DND-41 (cell line): ENCODE measurements around the gene TBC1D5.

Source experiments
- ATAC-seq: fragments of 200-7000 bp; cut with Tn5 transposase; 3 replicates; pipeline ENCODE4 v1.9.1; 2021; ENCODE audit warnings: low read depth; ENCODE audit not compliant: insufficient read depth
- DNase-seq: peaks from one replicate; pipeline ENCODE4 v3.0.0-alpha.2; 2020
- H2AFZ ChIP-seq: 2 replicates; pipeline ENCODE4 v1.6.0; 2012; ENCODE audit warnings: low read depth, low read length
- H3K27ac ChIP-seq: 2 replicates; pipeline ENCODE4 v1.5.1; 2012; ENCODE audit warnings: low read length, inconsistent platforms
- H3K27me3 ChIP-seq: fragments of 200-600 bp; sonication (generic); 2 replicates; pipeline ENCODE4 v1.6.0; 2012; ENCODE audit warnings: low read length, mild to moderate bottlenecking, inconsistent platforms; ENCODE audit not compliant: insufficient read depth, poor library complexity
- H3K36me3 ChIP-seq: 2 replicates; pipeline ENCODE4 v1.5.1; 2012; ENCODE audit warnings: low read length, inconsistent platforms; ENCODE audit not compliant: insufficient read depth
- H3K4me1 ChIP-seq: 2 replicates; pipeline ENCODE4 v1.5.1; 2012; ENCODE audit warnings: mild to moderate bottlenecking, low read length; ENCODE audit not compliant: insufficient read depth
- H3K4me2 ChIP-seq: 2 replicates; pipeline ENCODE4 v1.6.0; 2012; ENCODE audit warnings: mild to moderate bottlenecking, moderate library complexity, low read length, inconsistent platforms; ENCODE audit not compliant: insufficient read depth
- H3K4me3 ChIP-seq, 2 experiments: fragments of 200-600 bp in 1 of 2; shearing (Covaris generic) in 1 of 2; 2 replicates each; pipeline ENCODE4 v1.5.1; 2012 to 2016; ENCODE audit warnings: inconsistent platforms in 2 of 2, low read length in 2 of 2, mild to moderate bottlenecking in 2 of 2, low read depth in 1 of 2, moderate library complexity in 1 of 2
- H3K79me2 ChIP-seq: 2 replicates; pipeline ENCODE4 v1.6.0; 2012; ENCODE audit warnings: low read length, inconsistent platforms; ENCODE audit not compliant: insufficient read depth
- H3K9ac ChIP-seq: 2 replicates; pipeline ENCODE4 v1.6.0; 2012; ENCODE audit warnings: low read depth, mild to moderate bottlenecking, inconsistent platforms, low read length, moderate library complexity
- H3K9me3 ChIP-seq: 2 replicates; pipeline ENCODE4 v1.5.1; 2012; ENCODE audit warnings: low read length, moderate library complexity, mild to moderate bottlenecking, inconsistent platforms; ENCODE audit not compliant: insufficient read depth, severe bottlenecking
- H4K20me1 ChIP-seq: 2 replicates; pipeline ENCODE4 v1.6.0; 2012; ENCODE audit warnings: low read length; ENCODE audit not compliant: insufficient read depth
- CTCF ChIP-seq: IDR thresholded peaks from 2 replicates; pipeline ENCODE4 v1.5.1; 2012; ENCODE audit warnings: borderline replicate concordance, low read length, moderate library complexity, mild to moderate bottlenecking; ENCODE audit not compliant: poor library complexity, severe bottlenecking; ENCODE audit errors: extremely low read depth
- EZH2 ChIP-seq: IDR thresholded peaks from 3 replicates; pipeline ENCODE4 v1.6.1; 2012; ENCODE audit warnings: borderline replicate concordance, low read depth, mild to moderate bottlenecking, moderate library complexity, low read length, inconsistent platforms; ENCODE audit not compliant: severe bottlenecking

Gene TBC1D5

GRCh38 chr3:17140670-17141505, 601.5 kb downstream of the TBC1D5 start:
- Histone ChIP-seq H3K9me3 (peaks cover 2% of the 10 kb centered on the region), H2AFZ (no peak overlapping the region), H3K36me3 (no peaks in the 10 kb centered on the region), H3K4me2 (no peak overlapping the region), H4K20me1 (no peaks in the 10 kb centered on the region), H3K9ac (no peak overlapping the region), H3K27me3 (no peaks in the 10 kb centered on the region), H3K4me3 (no peak overlapping the region), H3K27ac (no peak overlapping the region), H3K79me2 (no peaks in the 10 kb centered on the region), H3K4me1 (peaks cover 6% of the 10 kb centered on the region)
- TF ChIP-seq EZH2 = no peak
- no peak for TF ChIP-seq CTCF
- ATAC-seq (no peak), DNase-seq (no peak)

GRCh38 chr3:17138246-17139039, 604.0 kb downstream of the TBC1D5 start:
- H4K20me1 ChIP-seq = no peaks in the 10 kb centered on the region
- DNase-seq = no peak
- H3K9me3 ChIP-seq = peaks cover 2% of the 10 kb centered on the region
- H3K4me1 ChIP-seq = peaks cover 6% of the 10 kb centered on the region
- no peak overlapping the region for H3K4me2 ChIP-seq
- no peaks in the 10 kb centered on the region for H3K27me3 ChIP-seq
- TF ChIP-seq EZH2 (no peak), CTCF (no peak)
- H3K4me3 ChIP-seq = no peak overlapping the region
- no peaks in the 10 kb centered on the region for H3K36me3 ChIP-seq
- ATAC-seq = no peak
- no peaks in the 10 kb centered on the region for H3K79me2 ChIP-seq
- no peak overlapping the region; the same call in 1 of the 2 replicates for H3K27ac ChIP-seq
- H3K9ac ChIP-seq = no peak overlapping the region
- H2AFZ ChIP-seq = no peak overlapping the region

GRCh38 chr3:17137321-17137826, 605.1 kb downstream of the TBC1D5 start:
- Histone ChIP-seq H3K9ac (no peak overlapping the region), H3K27ac (no peak overlapping the region), H3K4me2 (no peak overlapping the region), H3K4me3 (no peak overlapping the region), H3K9me3 (no peaks in the 10 kb centered on the region), H3K79me2 (no peaks in the 10 kb centered on the region), H2AFZ (no peak overlapping the region), H4K20me1 (no peaks in the 10 kb centered on the region), H3K27me3 (no peaks in the 10 kb centered on the region), H3K36me3 (no peaks in the 10 kb centered on the region), H3K4me1 (peaks cover 6% of the 10 kb centered on the region)
- ATAC-seq = no peak
- TF ChIP-seq CTCF = no peak
- no peak for TF ChIP-seq EZH2
- no peak for DNase-seq
